ENCODE data around the gene TMEM14C.

The TMEM14C gene

DNA sequence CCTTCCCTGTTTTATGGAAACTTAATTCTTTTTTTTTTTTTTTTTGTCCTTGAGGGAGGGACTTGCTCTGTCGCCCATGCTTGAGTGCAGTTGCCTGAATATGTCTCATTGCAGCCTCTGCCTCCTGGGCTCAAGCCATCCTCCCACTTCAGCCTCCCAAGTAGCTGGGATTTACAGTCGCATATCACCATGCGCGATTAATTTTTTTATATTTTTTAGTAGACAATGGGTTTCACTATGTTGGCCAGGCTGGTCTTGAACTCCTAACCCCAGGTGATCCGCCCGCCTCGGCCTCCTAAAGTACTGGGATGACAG lies 654 bp downstream of the TMEM14C start:
- TF ChIP-seq HDGF (IDR thresholded peaks at IDR 0.05; ENCODE audit: borderline replicate concordance) (no peak), ZNF384 (IDR thresholded peaks at IDR 0.05) (no peak; the same call in 1 of the 2 replicates), SP1 (IDR thresholded peaks at IDR 0.05) (no peak), FOXA1 (IDR thresholded peaks at IDR 0.05) (no peak), FOXM1 (IDR thresholded peaks at IDR 0.05; ENCODE audit: borderline replicate concordance) (no peak)
- ChIA-PET CTCF (interaction anchor here (0.6 to 1.2 kb wide), 2 partner anchors 23 to 36 kb away, joined by 3 to 5 read pairs; no protein-coding TSS in a partner anchor), POLR2A (interaction anchor here (0.6 to 2.0 kb wide), 6 partner anchors 9 to 33 kb away, joined by 3 to 9 read pairs (median 8); partner anchors contain the start of genes C6orf52, PAK1IP1 and TMEM14B)
- DNase-seq (ENCODE audit: extremely low spot score): no peak

DNA sequence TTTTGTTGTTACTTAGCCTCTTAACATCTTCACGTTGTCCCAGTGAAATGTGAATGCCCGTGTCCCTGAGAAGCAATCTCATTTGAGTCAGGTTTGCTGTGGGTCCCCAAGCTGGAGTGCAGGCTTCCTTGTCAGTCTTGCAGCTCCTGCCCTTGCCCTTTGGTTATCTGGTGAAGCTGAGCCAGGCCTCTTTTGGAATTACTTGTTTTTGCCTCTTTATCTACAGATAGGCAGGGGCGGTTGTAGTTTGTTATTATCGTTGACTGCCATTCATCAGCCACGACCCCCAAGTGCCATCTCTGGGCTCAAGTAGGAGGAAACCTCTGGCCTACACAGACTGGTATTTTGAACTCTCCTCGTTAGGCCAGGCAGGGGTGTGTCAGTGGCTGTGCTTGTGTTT lies 2.2 kb downstream of the TMEM14C start:
- CTCF ChIA-PET: no interaction called here
- POLR2A ChIA-PET: interaction anchor here (1.0 to 2.0 kb wide), 6 partner anchors 7 to 30 kb away, joined by 3 to 8 read pairs (median 6); partner anchors contain the start of genes C6orf52, PAK1IP1 and TMEM14B
- no peak for DNase-seq (ENCODE audit: extremely low spot score)
- TF ChIP-seq, protein P1, sequence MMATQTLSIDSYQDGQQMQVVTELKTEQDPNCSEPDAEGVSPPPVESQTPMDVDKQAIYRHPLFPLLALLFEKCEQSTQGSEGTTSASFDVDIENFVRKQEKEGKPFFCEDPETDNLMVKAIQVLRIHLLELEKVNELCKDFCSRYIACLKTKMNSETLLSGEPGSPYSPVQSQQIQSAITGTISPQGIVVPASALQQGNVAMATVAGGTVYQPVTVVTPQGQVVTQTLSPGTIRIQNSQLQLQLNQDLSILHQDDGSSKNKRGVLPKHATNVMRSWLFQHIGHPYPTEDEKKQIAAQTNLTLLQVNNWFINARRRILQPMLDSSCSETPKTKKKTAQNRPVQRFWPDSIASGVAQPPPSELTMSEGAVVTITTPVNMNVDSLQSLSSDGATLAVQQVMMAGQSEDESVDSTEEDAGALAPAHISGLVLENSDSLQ (IDR thresholded peaks at IDR 0.05): no peak
- no peak for TF ChIP-seq BHLHE40 (IDR thresholded peaks at IDR 0.05; ENCODE audit: borderline replicate concordance)

DNA sequence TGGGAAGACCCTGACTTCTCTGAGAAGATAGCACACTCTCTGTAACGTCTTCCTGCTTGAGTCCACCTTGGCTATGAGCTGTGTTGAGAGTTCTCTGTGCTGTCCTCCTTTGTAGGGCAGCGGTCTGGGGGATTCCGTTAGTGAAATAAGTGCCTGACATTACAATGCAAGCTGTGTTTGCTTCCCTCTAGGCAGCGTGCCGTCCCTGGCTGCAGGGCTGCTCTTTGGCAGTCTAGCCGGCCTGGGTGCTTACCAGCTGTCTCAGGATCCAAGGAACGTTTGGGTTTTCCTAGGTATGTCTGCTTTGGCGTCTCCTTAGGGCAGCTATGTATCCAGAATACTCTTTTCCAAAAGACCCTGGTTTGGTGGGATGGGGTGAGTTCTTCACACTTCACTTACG lies 2.8 kb downstream of the TMEM14C start:
- CTCF ChIA-PET: no interaction called here
- DNase-seq (ENCODE audit: extremely low spot score): no peak
- POLR2A ChIA-PET: interaction anchor here (1.5 kb wide), 1 partner anchor 21 kb away, joined by 6 read pairs; the partner anchor contains the start of gene TMEM14B
- no peak for TF ChIP-seq SP1 (IDR thresholded peaks at IDR 0.05)
- no peak for TF ChIP-seq LEF1 (IDR thresholded peaks at IDR 0.05; ENCODE audit: borderline replicate concordance)
- TF ChIP-seq L3MBTL2 (conservative IDR thresholded peaks at IDR 0.05): no peak
- TF ChIP-seq SUZ12 (IDR thresholded peaks at IDR 0.05): no peak

DNA sequence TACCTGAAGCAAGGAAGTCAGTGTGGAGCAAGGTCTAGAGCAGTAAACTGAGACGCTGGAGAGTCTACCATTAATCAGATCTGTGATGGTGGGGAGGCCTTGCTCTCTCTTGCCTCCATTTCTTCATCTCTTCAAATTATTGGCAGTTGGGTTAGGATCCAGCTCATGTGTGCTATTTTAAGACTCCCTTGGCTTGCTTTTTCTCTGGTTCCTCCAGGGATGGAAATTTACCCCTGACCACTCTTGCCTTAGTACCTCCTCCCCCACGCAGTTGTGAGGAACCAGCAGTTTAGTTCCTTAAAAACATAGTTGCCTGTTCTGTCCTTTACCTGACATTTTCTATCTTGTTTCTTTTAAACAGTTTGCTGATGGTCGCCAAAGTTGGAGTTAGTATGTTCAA lies 7.4 kb downstream of the TMEM14C start:
- ChIA-PET POLR2A (no interaction called here), CTCF (no interaction called here)
- no peak for DNase-seq (ENCODE audit: extremely low spot score)
- TF ChIP-seq ZNF384 (IDR thresholded peaks at IDR 0.05) (no peak), ELF4 (IDR thresholded peaks at IDR 0.05) (no peak), HDGF (IDR thresholded peaks at IDR 0.05; ENCODE audit: borderline replicate concordance) (no peak), L3MBTL2 (conservative IDR thresholded peaks at IDR 0.05) (no peak), ARNT (IDR thresholded peaks at IDR 0.05) (no peak), FOXK2 (IDR thresholded peaks at IDR 0.05) (no peak), NFRKB (IDR thresholded peaks at IDR 0.05) (no peak), SUZ12 (IDR thresholded peaks at IDR 0.05) (no peak), SP1 (IDR thresholded peaks at IDR 0.05) (no peak), BHLHE40 (IDR thresholded peaks at IDR 0.05; ENCODE audit: borderline replicate concordance) (no peak), TARDBP (IDR thresholded peaks at IDR 0.05) (no peak), LEF1 (IDR thresholded peaks at IDR 0.05; ENCODE audit: borderline replicate concordance) (no peak), CTBP1 (IDR thresholded peaks at IDR 0.05; ENCODE audit: borderline replicate concordance) (no peak)

DNA sequence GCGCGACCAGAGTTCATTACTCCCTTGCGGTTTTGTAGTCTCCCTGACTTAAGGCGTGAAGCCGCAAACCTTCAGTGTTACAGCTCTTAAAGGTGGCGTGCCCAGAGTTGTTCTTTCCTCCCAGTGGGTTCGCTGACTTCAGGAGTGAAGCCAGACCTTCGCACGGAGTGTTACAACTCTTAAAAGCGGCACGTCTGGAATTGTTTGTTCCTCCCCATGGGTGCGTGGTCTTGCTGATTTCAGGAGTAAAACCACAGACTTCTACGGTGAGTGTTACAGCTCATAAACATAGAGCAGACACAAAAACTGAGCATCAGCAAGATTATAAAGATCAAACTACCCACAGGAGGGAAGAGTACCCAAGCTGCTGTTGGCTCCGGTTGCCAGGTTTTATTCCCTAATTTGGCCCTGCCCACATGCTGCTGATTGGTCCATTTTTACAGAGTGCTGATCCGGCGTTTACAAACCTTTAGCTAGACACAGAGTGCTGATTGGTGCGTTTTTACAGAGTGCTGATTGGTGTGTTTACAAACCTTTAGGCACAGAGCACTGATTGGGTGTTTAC lies 10.4 kb downstream of the TMEM14C start:
- POLR2A ChIA-PET: interaction anchor here (0.7 to 1.9 kb wide), 3 partner anchors 9 to 12 kb away, joined by 3 to 8 read pairs (median 5); partner anchors contain the start of gene TMEM14C
- no peak for DNase-seq (ENCODE audit: extremely low spot score)
- CTCF ChIA-PET: no interaction called here

DNA sequence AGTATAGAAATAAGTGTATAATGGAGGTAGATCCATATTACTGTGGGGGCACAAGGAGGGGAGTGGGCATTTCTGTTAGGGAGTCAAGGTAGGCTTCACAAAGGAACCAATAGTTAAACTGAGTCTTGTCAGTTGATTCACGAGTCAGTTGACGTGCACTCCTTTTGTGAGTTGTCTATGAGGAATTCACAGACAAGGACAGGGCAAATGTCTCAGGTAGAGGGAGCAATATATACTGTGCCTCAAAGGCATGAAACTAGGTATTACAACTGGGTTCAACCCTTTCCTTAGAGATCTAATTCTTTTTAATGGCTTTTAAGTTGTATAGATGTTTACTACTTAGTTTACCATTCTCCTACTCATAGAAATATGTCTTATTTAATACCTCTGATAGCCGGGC lies 11.0 kb downstream of the TMEM14C start:
- ChIA-PET CTCF (no interaction called here), POLR2A (interaction anchor here (0.7 to 1.9 kb wide), 2 partner anchors 11 to 13 kb away, joined by 3 to 5 read pairs; partner anchors contain the start of gene TMEM14C)

More for the DNA sequence above, 10.4 kb downstream of the TMEM14C start:
- TF ChIP-seq FOXK2 (IDR thresholded peaks at IDR 0.05) (no peak), LEF1 (IDR thresholded peaks at IDR 0.05; ENCODE audit: borderline replicate concordance) (no peak), L3MBTL2 (conservative IDR thresholded peaks at IDR 0.05) (no peak), TARDBP (IDR thresholded peaks at IDR 0.05) (no peak), BHLHE40 (IDR thresholded peaks at IDR 0.05; ENCODE audit: borderline replicate concordance) (no peak), SP1 (IDR thresholded peaks at IDR 0.05) (no peak), ARNT (IDR thresholded peaks at IDR 0.05) (no peak), ZNF384 (IDR thresholded peaks at IDR 0.05) (no peak), ELF4 (IDR thresholded peaks at IDR 0.05) (no peak)
- TF ChIP-seq, protein P1 (IDR thresholded peaks at IDR 0.05): no peak

More for the DNA sequence above, 11.0 kb downstream of the TMEM14C start:
- no peak for DNase-seq (ENCODE audit: extremely low spot score)
- TF ChIP-seq ARNT (IDR thresholded peaks at IDR 0.05) (no peak), L3MBTL2 (conservative IDR thresholded peaks at IDR 0.05) (no peak), FOXA1 (IDR thresholded peaks at IDR 0.05) (no peak), LEF1 (IDR thresholded peaks at IDR 0.05; ENCODE audit: borderline replicate concordance) (no peak), FOXM1 (IDR thresholded peaks at IDR 0.05; ENCODE audit: borderline replicate concordance) (no peak), CTBP1 (IDR thresholded peaks at IDR 0.05; ENCODE audit: borderline replicate concordance) (no peak), FOXK2 (IDR thresholded peaks at IDR 0.05) (no peak), ZNF384 (IDR thresholded peaks at IDR 0.05) (no peak)
- TF ChIP-seq, protein P1 (IDR thresholded peaks at IDR 0.05): no peak

Measured in HEK293T (cell line).